Measurements from ENCODE around the gene LRRC4C. TPM values are rescaled to one million over a fixed set of nuclear protein-coding genes. Genes with fewer than 3 reads are reported as not detected.

Gene LRRC4C
- total RNA-seq, 1 donor from 2014 or later = 2.2 TPM

DNA sequence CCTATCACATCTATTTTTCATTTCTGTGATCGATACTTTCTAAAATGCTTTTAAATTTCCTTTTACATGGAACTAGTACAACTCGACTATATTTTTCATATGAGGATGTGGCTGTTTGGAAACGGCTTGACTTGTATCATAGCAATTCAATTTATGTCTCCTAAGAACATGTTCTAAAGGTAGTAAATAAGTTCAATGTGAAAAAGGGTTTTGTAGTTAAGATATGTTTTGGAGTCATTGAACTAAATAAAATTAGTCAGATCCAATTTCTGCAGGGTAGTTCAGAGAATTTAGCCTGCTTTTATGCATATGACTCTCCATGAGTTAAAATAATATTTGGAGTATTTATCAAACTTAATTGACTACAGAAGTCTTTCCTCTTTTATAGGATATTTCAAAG lies 1121.4 kb downstream of the LRRC4C start:
- Histone ChIP-seq H3K27ac (no peak overlapping the region), H3K36me3 (no peaks in the 10 kb centered on the region)
- no peak for ATAC-seq

DNA sequence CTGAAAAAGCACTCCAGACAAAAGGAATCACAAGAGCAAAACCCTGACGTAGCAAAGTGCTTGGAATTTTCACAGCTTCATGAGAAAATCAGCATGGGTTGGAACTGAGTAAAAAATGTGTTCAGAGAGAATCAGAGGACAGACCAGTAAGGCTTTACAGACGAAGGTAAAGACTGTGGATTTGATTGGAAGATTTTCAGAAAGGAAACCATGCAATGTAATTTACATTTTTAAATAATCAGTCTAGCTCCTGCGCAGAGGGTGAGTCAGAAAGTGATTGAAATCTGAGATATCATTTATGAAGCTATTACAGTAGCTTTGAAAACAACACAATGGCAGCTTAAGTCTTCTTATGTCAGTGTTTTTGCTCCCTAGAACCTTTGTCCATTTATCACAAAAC lies 1122.3 kb downstream of the LRRC4C start:
- no peak overlapping the region for H3K4me3 ChIP-seq
- H3K27me3 ChIP-seq = no peaks in the 10 kb centered on the region
- DNase-seq = no peak
- TF ChIP-seq, protein P1, sequence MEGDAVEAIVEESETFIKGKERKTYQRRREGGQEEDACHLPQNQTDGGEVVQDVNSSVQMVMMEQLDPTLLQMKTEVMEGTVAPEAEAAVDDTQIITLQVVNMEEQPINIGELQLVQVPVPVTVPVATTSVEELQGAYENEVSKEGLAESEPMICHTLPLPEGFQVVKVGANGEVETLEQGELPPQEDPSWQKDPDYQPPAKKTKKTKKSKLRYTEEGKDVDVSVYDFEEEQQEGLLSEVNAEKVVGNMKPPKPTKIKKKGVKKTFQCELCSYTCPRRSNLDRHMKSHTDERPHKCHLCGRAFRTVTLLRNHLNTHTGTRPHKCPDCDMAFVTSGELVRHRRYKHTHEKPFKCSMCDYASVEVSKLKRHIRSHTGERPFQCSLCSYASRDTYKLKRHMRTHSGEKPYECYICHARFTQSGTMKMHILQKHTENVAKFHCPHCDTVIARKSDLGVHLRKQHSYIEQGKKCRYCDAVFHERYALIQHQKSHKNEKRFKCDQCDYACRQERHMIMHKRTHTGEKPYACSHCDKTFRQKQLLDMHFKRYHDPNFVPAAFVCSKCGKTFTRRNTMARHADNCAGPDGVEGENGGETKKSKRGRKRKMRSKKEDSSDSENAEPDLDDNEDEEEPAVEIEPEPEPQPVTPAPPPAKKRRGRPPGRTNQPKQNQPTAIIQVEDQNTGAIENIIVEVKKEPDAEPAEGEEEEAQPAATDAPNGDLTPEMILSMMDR (IDR thresholded peaks at IDR 0.05) = no peak
- no peak overlapping the region for H3K27ac ChIP-seq
- no peak for ATAC-seq
- intact Hi-C loops (cut with DNase I) = no loop called here
- H3K4me1 ChIP-seq = no peaks in the 10 kb centered on the region
- H3K9me3 ChIP-seq = no peaks in the 10 kb centered on the region
- H3K36me3 ChIP-seq = no peaks in the 10 kb centered on the region

More for the DNA sequence above, 1121.4 kb downstream of the LRRC4C start:
- H3K4me3 ChIP-seq = no peak overlapping the region
- no peaks in the 10 kb centered on the region for H3K9me3 ChIP-seq
- intact Hi-C loops (cut with DNase I) = no loop called here
- no peaks in the 10 kb centered on the region for H3K4me1 ChIP-seq
- TF ChIP-seq, protein P1 (IDR thresholded peaks at IDR 0.05) = no peak
- no peaks in the 10 kb centered on the region for H3K27me3 ChIP-seq
- DNase-seq = no peak

DNA sequence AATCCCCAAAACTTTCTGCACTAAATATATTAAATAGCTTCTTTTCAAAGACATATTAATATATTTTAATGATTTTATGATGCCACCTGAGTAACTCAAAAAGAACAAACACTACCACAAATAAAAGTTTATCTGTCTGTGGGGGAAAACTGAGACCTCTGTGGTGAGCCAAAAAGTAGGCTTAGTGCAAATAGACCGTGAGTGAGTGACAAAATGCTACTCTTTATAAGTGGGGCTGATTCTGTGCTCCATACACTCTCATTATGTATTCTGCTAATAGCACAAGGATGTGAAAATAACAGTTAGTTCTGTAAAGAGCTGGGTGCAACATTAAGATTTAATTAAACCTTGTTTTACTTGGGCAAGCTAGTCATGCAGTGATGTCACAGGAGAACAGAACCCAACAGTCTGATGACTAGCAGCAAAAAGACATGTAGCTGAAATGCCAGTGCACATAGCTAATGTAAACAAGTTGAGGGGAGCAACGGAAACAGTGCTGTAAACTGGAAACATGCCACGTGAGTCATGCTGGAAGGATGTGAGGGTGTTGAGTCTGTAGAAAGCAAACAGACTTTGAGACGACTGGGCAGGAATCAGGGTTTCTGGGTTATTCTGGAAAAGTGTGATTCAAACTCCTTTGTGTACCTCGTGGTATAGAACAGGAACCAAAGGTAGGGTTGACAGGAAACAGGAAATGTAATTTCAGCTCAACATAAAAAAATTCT lies 1130.4 kb downstream of the LRRC4C start:
- DNase-seq (no peak), ATAC-seq (peak; percentile 97)
- intact Hi-C loops (cut with DNase I) = no loop called here
- no peaks in the 10 kb centered on the region for H3K27me3 ChIP-seq
- no peaks in the 10 kb centered on the region for H3K36me3 ChIP-seq
- no peak overlapping the region for H3K27ac ChIP-seq
- TF ChIP-seq, protein P1 (IDR thresholded peaks at IDR 0.05) = no peak
- H3K4me3 ChIP-seq = no peak overlapping the region
- no peaks in the 10 kb centered on the region for H3K9me3 ChIP-seq
- H3K4me1 ChIP-seq = peaks cover 8% of the 10 kb centered on the region

DNA sequence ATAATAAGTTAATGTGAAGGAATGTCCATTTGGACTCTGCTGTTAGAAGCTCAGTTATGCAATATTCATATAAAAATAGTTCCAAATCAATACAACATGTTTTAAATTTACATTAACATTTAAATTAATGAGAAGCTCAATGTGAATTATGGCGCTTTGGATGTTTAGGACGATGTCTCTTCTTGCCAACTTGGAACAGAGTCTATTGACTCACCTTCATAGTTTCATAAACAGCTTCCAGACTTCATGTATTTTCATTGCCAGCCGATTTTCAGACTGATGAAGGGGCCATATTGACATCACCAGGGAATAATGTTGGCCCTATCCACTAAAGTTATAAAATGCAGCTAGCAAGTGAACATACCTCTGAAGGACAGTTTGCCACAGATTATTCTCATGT lies 1136.2 kb downstream of the LRRC4C start:
- no peaks in the 10 kb centered on the region for H3K36me3 ChIP-seq
- H3K27me3 ChIP-seq = no peaks in the 10 kb centered on the region
- ATAC-seq (no peak), DNase-seq (no peak)
- H3K4me1 ChIP-seq = no peaks in the 10 kb centered on the region
- TF ChIP-seq, protein P1 (IDR thresholded peaks at IDR 0.05) = no peak
- no peaks in the 10 kb centered on the region for H3K9me3 ChIP-seq
- no peak overlapping the region for H3K27ac ChIP-seq
- no peak overlapping the region for H3K4me3 ChIP-seq
- intact Hi-C loops (cut with DNase I) = no loop called here

DNA sequence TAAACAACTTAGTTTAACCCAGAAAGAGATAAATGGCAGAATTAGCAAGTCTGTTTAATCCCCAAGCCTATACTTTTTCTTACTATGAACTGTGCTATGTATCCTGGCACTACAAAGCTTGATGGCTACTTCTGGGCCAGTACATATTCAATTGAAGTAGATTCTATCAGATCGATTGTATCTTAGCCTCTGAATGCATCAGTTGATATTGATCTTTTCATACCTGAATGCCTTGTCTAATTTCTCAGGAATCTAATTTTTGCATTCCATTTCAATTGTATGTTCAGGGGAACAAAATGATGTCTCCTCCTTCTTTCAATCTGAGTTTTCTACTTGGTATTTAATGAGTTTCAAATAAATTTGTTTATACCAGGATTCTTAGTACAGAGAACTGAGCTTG lies 1137.9 kb downstream of the LRRC4C start:
- no peaks in the 10 kb centered on the region for H3K27me3 ChIP-seq
- no peak for ATAC-seq
- no peak overlapping the region for H3K27ac ChIP-seq
- no peak for DNase-seq
- H3K9me3 ChIP-seq = no peaks in the 10 kb centered on the region
- no peaks in the 10 kb centered on the region for H3K4me1 ChIP-seq
- no peaks in the 10 kb centered on the region for H3K36me3 ChIP-seq
- TF ChIP-seq, protein P1 (IDR thresholded peaks at IDR 0.05) = no peak
- intact Hi-C loops (cut with DNase I) = no loop called here
- H3K4me3 ChIP-seq = no peak overlapping the region

All from upper lobe of right lung (tissue), 1 donor.